Neural progenitor cell (in vitro differentiated cells): ENCODE data around the gene WDPCP. TPM values are rescaled to one million over a fixed set of nuclear protein-coding genes. Genes with fewer than 3 reads are reported as not detected.
"Not testable (repeated sequence)": the region's sequence is repeated elsewhere in the genome, so short reads cannot be mapped to it uniquely, and the experiment has no call there.

Experiments
- DNase-seq: peaks from one replicate; pipeline ENCODE4 v3.0.0-alpha.2; 2016; ENCODE audit warnings: low spot score
- H2AFZ ChIP-seq: fragments of 200-600 bp; sonication (generic); replicated peaks from 2 replicates; pipeline ENCODE4 v1.6.1; 2016; ENCODE audit warnings: antibody characterized with exemption
- H3F3A ChIP-seq: fragments of 200-600 bp; sonication (generic); 2 replicates; pipeline ENCODE4 v1.6.1; 2016; ENCODE audit warnings: antibody characterized with exemption, low read depth
- H3K27ac ChIP-seq: fragments of 200-600 bp; sonication (generic); 2 replicates; pipeline ENCODE4 v1.5.1; 2016; ENCODE audit warnings: mild to moderate bottlenecking
- H3K27me3 ChIP-seq: fragments of 200-600 bp; sonication (generic); 2 replicates; pipeline ENCODE4 v1.6.1; 2016; ENCODE audit warnings: mild to moderate bottlenecking, moderate library complexity
- H3K36me3 ChIP-seq: fragments of 200-600 bp; sonication (generic); 2 replicates; pipeline ENCODE4 v1.5.1; 2016
- H3K4me1 ChIP-seq: fragments of 200-600 bp; sonication (generic); 2 replicates; pipeline ENCODE4 v1.6.1; 2016; ENCODE audit warnings: mixed run types
- H3K4me2 ChIP-seq: fragments of 200-600 bp; sonication (generic); 2 replicates; pipeline ENCODE4 v1.6.1; 2016
- H3K4me3 ChIP-seq: fragments of 200-600 bp; sonication (generic); 2 replicates; pipeline ENCODE4 v1.5.1; 2016
- H3K79me2 ChIP-seq: fragments of 200-600 bp; sonication (generic); 2 replicates; pipeline ENCODE4 v1.6.1; 2016; ENCODE audit warnings: low read depth
- H3K9ac ChIP-seq: fragments of 200-600 bp; sonication (generic); 2 replicates; pipeline ENCODE4 v1.6.1; 2016
- H3K9me3 ChIP-seq: fragments of 200-600 bp; sonication (generic); 2 replicates; pipeline ENCODE4 v1.5.1; 2016; ENCODE audit warnings: low read depth
- H4K20me1 ChIP-seq: fragments of 200-600 bp; sonication (generic); 2 replicates; pipeline ENCODE4 v1.6.1; 2016; ENCODE audit warnings: low read depth
- H3K27ac Mint-ChIP-seq: 3 replicates; pipeline ENCODE4 v1.8.0; 2021; ENCODE audit warnings: mixed read lengths
- H3K27me3 Mint-ChIP-seq: 2 replicates; pipeline ENCODE4 v1.8.0; 2022; ENCODE audit warnings: low read depth, mild to moderate bottlenecking, inconsistent platforms, moderate library complexity, mixed read lengths; ENCODE audit not compliant: insufficient read depth
- H3K36me3 Mint-ChIP-seq: 3 replicates; pipeline ENCODE4 v1.8.0; 2021; ENCODE audit warnings: mixed read lengths
- H3K4me1 Mint-ChIP-seq: 3 replicates; pipeline ENCODE4 v1.8.0; 2021; ENCODE audit warnings: mixed read lengths
- H3K4me3 Mint-ChIP-seq: 3 replicates; pipeline ENCODE4 v1.8.0; 2021; ENCODE audit warnings: mild to moderate bottlenecking, moderate library complexity, mixed read lengths
- H3K9me3 Mint-ChIP-seq: 3 replicates; pipeline ENCODE4 v1.8.0; 2020; ENCODE audit warnings: mixed read lengths
- EZH2 ChIP-seq: fragments of 200-600 bp; sonication (generic); IDR thresholded peaks from 2 replicates; pipeline ENCODE4 v1.6.1; 2017; ENCODE audit warnings: antibody characterized with exemption, mild to moderate bottlenecking, moderate library complexity
- EZH2phosphoT487 ChIP-seq: fragments of 200-600 bp; sonication (generic); IDR thresholded peaks from 2 replicates; pipeline ENCODE4 v1.6.1; 2017; ENCODE audit warnings: antibody characterized with exemption
- total RNA-seq: library from RNA; depleted of rRNA; stranded (reverse); fragments of >200 nt; gene quantifications from 2 replicates; pipeline ENCODE4 v1.2.3, GENCODE V29; 2015; ENCODE audit warnings: low replicate concordance
- TF ChIP-seq, protein P1 (sequence below): fragments of 200-600 bp; sonication (generic); IDR thresholded peaks from 2 replicates; pipeline ENCODE4 v1.5.1; 2017; ENCODE audit warnings: antibody characterized with exemption, mild to moderate bottlenecking

Gene WDPCP
- total RNA-seq, 1 donor from 2014 or later: 11.4 TPM

- Histone ChIP-seq H3K4me2 (no peak overlapping the region), H3K36me3 (no peaks in the 10 kb centered on the region), H3F3A (no peaks in the 10 kb centered on the region), H4K20me1 (no peaks in the 10 kb centered on the region), H3K4me1 (no peaks in the 10 kb centered on the region), H3K4me3 (no peak overlapping the region), H3K27me3 (no peaks in the 10 kb centered on the region), H3K9me3 (no peaks in the 10 kb centered on the region), H3K79me2 (no peaks in the 10 kb centered on the region), H3K27ac (no peak overlapping the region), H3K9ac (no peak overlapping the region), H2AFZ (no peak overlapping the region)
- Mint-ChIP-seq H3K4me3 (no peak overlapping the region), H3K27me3 (no peaks in the 10 kb centered on the region), H3K36me3 (no peaks in the 10 kb centered on the region), H3K4me1 (no peaks in the 10 kb centered on the region), H3K9me3 (no peaks in the 10 kb centered on the region), H3K27ac (no peak overlapping the region)
- no peak for DNase-seq
- TF ChIP-seq, protein P1, sequence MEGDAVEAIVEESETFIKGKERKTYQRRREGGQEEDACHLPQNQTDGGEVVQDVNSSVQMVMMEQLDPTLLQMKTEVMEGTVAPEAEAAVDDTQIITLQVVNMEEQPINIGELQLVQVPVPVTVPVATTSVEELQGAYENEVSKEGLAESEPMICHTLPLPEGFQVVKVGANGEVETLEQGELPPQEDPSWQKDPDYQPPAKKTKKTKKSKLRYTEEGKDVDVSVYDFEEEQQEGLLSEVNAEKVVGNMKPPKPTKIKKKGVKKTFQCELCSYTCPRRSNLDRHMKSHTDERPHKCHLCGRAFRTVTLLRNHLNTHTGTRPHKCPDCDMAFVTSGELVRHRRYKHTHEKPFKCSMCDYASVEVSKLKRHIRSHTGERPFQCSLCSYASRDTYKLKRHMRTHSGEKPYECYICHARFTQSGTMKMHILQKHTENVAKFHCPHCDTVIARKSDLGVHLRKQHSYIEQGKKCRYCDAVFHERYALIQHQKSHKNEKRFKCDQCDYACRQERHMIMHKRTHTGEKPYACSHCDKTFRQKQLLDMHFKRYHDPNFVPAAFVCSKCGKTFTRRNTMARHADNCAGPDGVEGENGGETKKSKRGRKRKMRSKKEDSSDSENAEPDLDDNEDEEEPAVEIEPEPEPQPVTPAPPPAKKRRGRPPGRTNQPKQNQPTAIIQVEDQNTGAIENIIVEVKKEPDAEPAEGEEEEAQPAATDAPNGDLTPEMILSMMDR: no peak
- TF ChIP-seq EZH2: no peak
- no peak for TF ChIP-seq EZH2phosphoT487
Measured at GRCh38 chr2:63081404-63081803, 506.9 kb downstream of the WDPCP start.

GRCh38 chr2:63078852-63079606 lies 509.2 kb downstream of the WDPCP start:
- H3F3A ChIP-seq: no peaks in the 10 kb centered on the region
- Mint-ChIP-seq H3K9me3 (no peaks in the 10 kb centered on the region), H3K27ac (no peak overlapping the region), H3K27me3 (no peaks in the 10 kb centered on the region), H3K4me1 (no peaks in the 10 kb centered on the region), H3K4me3 (no peak overlapping the region), H3K36me3 (no peaks in the 10 kb centered on the region)
- no peak overlapping the region for H3K4me3 ChIP-seq
- H4K20me1 ChIP-seq: no peaks in the 10 kb centered on the region
- TF ChIP-seq, protein P1: peak; percentile 45
- TF ChIP-seq EZH2phosphoT487 (no peak), EZH2 (no peak)
- no peaks in the 10 kb centered on the region for H3K36me3 ChIP-seq
- peak; percentile 20 for DNase-seq
- no peak overlapping the region for H3K4me2 ChIP-seq
- no peak overlapping the region for H2AFZ ChIP-seq
- no peaks in the 10 kb centered on the region for H3K79me2 ChIP-seq
- no peaks in the 10 kb centered on the region for H3K4me1 ChIP-seq
- no peak overlapping the region for H3K27ac ChIP-seq
- no peak overlapping the region for H3K9ac ChIP-seq
- no peaks in the 10 kb centered on the region for H3K27me3 ChIP-seq
- H3K9me3 ChIP-seq: no peaks in the 10 kb centered on the region

GRCh38 chr2:63074399-63074798 lies 513.9 kb downstream of the WDPCP start:
- not testable (repeated sequence) for H3F3A ChIP-seq, H3K27ac Mint-ChIP-seq, DNase-seq, H3K79me2 ChIP-seq, H3K9ac ChIP-seq, H3K4me2 ChIP-seq, H3K36me3 ChIP-seq, H3K36me3 Mint-ChIP-seq, H3K27me3 Mint-ChIP-seq, H3K4me3 Mint-ChIP-seq, H3K27ac ChIP-seq, H3K27me3 ChIP-seq, H3K4me1 Mint-ChIP-seq, H4K20me1 ChIP-seq, H3K4me3 ChIP-seq, H3K9me3 Mint-ChIP-seq, H2AFZ ChIP-seq, H3K4me1 ChIP-seq, H3K9me3 ChIP-seq

GRCh38 chr2:63073994-63074393 lies 514.3 kb downstream of the WDPCP start:
- TF ChIP-seq, protein P1: no peak
- TF ChIP-seq EZH2 (no peak), EZH2phosphoT487 (no peak)
- Histone ChIP-seq H3K36me3 (no peaks in the 10 kb centered on the region), H3K27ac (no peak overlapping the region), H3K4me1 (no peaks in the 10 kb centered on the region), H3F3A (no peaks in the 10 kb centered on the region), H2AFZ (no peak overlapping the region), H4K20me1 (no peaks in the 10 kb centered on the region), H3K9ac (no peak overlapping the region), H3K9me3 (no peaks in the 10 kb centered on the region), H3K4me3 (no peak overlapping the region), H3K4me2 (no peak overlapping the region), H3K27me3 (no peaks in the 10 kb centered on the region), H3K79me2 (no peaks in the 10 kb centered on the region)
- no peaks in the 10 kb centered on the region for H3K36me3 Mint-ChIP-seq
- H3K4me3 Mint-ChIP-seq: no peak overlapping the region
- DNase-seq: no peak
- H3K27ac Mint-ChIP-seq: no peak overlapping the region
- H3K27me3 Mint-ChIP-seq: no peaks in the 10 kb centered on the region
- no peaks in the 10 kb centered on the region for H3K4me1 Mint-ChIP-seq
- H3K9me3 Mint-ChIP-seq: no peaks in the 10 kb centered on the region
